ENCODE data around the gene TATDN2. TPM values are rescaled to one million over a fixed set of nuclear protein-coding genes. Genes with fewer than 3 reads are reported as not detected.
A peak's percentile ranks its signal among the peaks of the same experiment; 100 is the strongest.

TATDN2 gene
- total and polyA plus RNA-seq, 2 experiments from 2014 or later, result 4.6 to 8.4 TPM

GRCh38 chr3:10327592-10327991 lies 79.3 kb downstream of the TATDN2 start:
- Histone ChIP-seq H3K4me1 (ENCODE audit: insufficient read depth) (no peaks in the 10 kb centered on the region), H4K20me1 (ENCODE audit: insufficient read depth) (no peaks in the 10 kb centered on the region), H3K4me3 (no peak overlapping the region), H2AFZ (no peak overlapping the region), H3K27ac (no peak overlapping the region), H3F3A (ENCODE audit: insufficient read depth) (no peaks in the 10 kb centered on the region), H3K79me2 (ENCODE audit: insufficient read depth) (no peaks in the 10 kb centered on the region), H3K27me3 (replicated peaks; ENCODE audit: insufficient read depth) (peaks cover 70% of the 10 kb centered on the region), H3K36me3 (ENCODE audit: low read depth) (no peaks in the 10 kb centered on the region), H3K9me2 (ENCODE audit: insufficient read depth) (no peaks in the 10 kb centered on the region), H3K4me2 (ENCODE audit: unreplicated experiment) (no peak overlapping the region), H3K9me3 (ENCODE audit: low read depth) (no peaks in the 10 kb centered on the region), H3K9ac (no peak overlapping the region)
- TF ChIP-seq EZH2 (IDR thresholded peaks at IDR 0.05; ENCODE audit: insufficient read depth, poor library complexity, severe bottlenecking), result no peak
- no peak for TF ChIP-seq EZH2phosphoT487 (IDR thresholded peaks at IDR 0.05; ENCODE audit: insufficient read depth, low read depth)
- no peak for DNase-seq
- 45 to 48% methylated on average over 10 of the region's 10 CpGs for WGBS, 2 experiments (ENCODE audit: low coverage in 1 of 2, low lambda C conversion rate in 2 of 2, missing lambda C conversion rate in 2 of 2)
- in situ Hi-C loops (cut with MboI), result no loop called here

- TF ChIP-seq EZH2phosphoT487 (IDR thresholded peaks at IDR 0.05; ENCODE audit: insufficient read depth, low read depth) (no peak), EZH2 (IDR thresholded peaks at IDR 0.05; ENCODE audit: insufficient read depth, poor library complexity, severe bottlenecking) (no peak)
- Histone ChIP-seq H4K20me1 (ENCODE audit: insufficient read depth) (no peaks in the 10 kb centered on the region), H3K27me3 (replicated peaks; ENCODE audit: insufficient read depth) (peaks cover 72% of the 10 kb centered on the region), H3K9me3 (ENCODE audit: low read depth) (no peaks in the 10 kb centered on the region), H3K36me3 (ENCODE audit: low read depth) (no peaks in the 10 kb centered on the region), H3F3A (ENCODE audit: insufficient read depth) (no peaks in the 10 kb centered on the region), H3K4me3 (no peak overlapping the region), H3K4me1 (ENCODE audit: insufficient read depth) (no peaks in the 10 kb centered on the region), H3K9me2 (ENCODE audit: insufficient read depth) (no peaks in the 10 kb centered on the region), H3K9ac (no peak overlapping the region), H2AFZ (no peak overlapping the region), H3K4me2 (ENCODE audit: unreplicated experiment) (no peak overlapping the region), H3K27ac (no peak overlapping the region), H3K79me2 (ENCODE audit: insufficient read depth) (no peaks in the 10 kb centered on the region)
- 35 to 37% methylated on average over 31 of the region's 31 CpGs for WGBS, 2 experiments (ENCODE audit: low coverage in 1 of 2, low lambda C conversion rate in 2 of 2, missing lambda C conversion rate in 2 of 2)
- DNase-seq, result no peak
- in situ Hi-C loops (cut with MboI), result no loop called here
Observed at GRCh38 chr3:10328460-10329071, 80.3 kb downstream of the TATDN2 start.

DNA sequence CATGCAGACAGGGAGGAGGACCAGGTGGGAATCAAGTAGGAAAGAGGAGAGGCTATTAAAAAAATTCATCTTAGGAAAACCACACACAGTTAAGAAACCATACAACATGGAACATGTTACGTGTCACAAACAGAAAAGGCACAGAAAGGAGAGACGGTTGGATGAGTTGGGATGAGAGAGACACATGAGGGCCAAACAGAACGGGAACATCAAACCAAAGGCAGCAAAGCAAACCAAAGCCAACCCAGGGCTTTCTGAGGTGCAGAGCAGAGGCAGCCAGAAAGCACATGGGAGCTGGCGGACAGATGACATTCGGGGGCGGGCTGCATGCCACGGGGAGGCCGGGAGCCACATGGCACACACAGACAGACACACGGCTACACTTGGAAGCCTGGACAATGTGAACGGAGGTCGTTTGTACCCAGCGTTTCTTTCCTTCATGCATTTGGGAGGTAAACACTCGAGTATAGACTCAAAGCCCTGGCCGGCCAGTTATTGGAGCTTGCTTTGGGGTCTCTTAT lies 81.3 kb downstream of the TATDN2 start:
- Histone ChIP-seq H3K27me3 (replicated peaks; ENCODE audit: insufficient read depth) (peaks cover 72% of the 10 kb centered on the region), H3K4me3 (no peak overlapping the region), H3K9me2 (ENCODE audit: insufficient read depth) (no peaks in the 10 kb centered on the region), H3K4me1 (ENCODE audit: insufficient read depth) (no peaks in the 10 kb centered on the region), H3K27ac (no peak overlapping the region), H4K20me1 (ENCODE audit: insufficient read depth) (no peaks in the 10 kb centered on the region), H3K9ac (no peak overlapping the region), H3K9me3 (ENCODE audit: low read depth) (no peaks in the 10 kb centered on the region), H3F3A (ENCODE audit: insufficient read depth) (no peaks in the 10 kb centered on the region), H2AFZ (no peak overlapping the region), H3K36me3 (ENCODE audit: low read depth) (no peaks in the 10 kb centered on the region), H3K4me2 (ENCODE audit: unreplicated experiment) (no peak overlapping the region), H3K79me2 (ENCODE audit: insufficient read depth) (no peaks in the 10 kb centered on the region)
- 10 to 13% methylated on average over 14 of the region's 14 CpGs for WGBS, 2 experiments (ENCODE audit: low coverage in 1 of 2, low lambda C conversion rate in 2 of 2, missing lambda C conversion rate in 2 of 2)
- in situ Hi-C loops (cut with MboI), result no loop called here
- no peak for DNase-seq
- TF ChIP-seq EZH2 (IDR thresholded peaks at IDR 0.05; ENCODE audit: insufficient read depth, poor library complexity, severe bottlenecking) (peak; percentile 54), EZH2phosphoT487 (IDR thresholded peaks at IDR 0.05; ENCODE audit: insufficient read depth, low read depth) (no peak)

DNA sequence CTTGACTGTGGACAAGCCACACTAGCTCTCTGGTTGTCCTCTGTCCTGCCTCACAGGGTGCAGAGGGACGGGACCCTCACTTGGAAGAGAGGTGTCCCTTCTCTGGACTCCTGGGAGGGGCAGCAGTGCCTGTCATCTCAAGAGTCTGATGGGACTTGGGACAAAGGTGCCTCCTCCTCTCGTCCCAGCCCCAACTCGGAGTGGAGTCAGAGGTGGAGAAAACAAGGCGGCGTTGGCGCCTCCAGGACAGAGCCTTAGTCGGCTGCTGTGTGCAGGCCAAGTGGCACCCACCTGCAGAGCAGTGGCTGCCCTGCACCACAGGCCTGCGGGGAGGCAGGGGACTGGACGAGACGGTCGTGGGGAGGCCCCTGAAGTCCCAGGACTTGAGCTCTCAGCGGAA lies 82.1 kb downstream of the TATDN2 start:
- H3K79me2 ChIP-seq (ENCODE audit: insufficient read depth), result no peaks in the 10 kb centered on the region
- peaks cover 71% of the 10 kb centered on the region for H3K27me3 ChIP-seq (replicated peaks; ENCODE audit: insufficient read depth)
- no peak for DNase-seq
- in situ Hi-C loops (cut with MboI), result no loop called here
- H3K9ac ChIP-seq, result no peak overlapping the region
- no peaks in the 10 kb centered on the region for H3K9me3 ChIP-seq (ENCODE audit: low read depth)
- TF ChIP-seq EZH2 (IDR thresholded peaks at IDR 0.05; ENCODE audit: insufficient read depth, poor library complexity, severe bottlenecking), result no peak
- no peak for TF ChIP-seq EZH2phosphoT487 (IDR thresholded peaks at IDR 0.05; ENCODE audit: insufficient read depth, low read depth)
- no peaks in the 10 kb centered on the region for H4K20me1 ChIP-seq (ENCODE audit: insufficient read depth)
- H3K36me3 ChIP-seq (ENCODE audit: low read depth), result no peaks in the 10 kb centered on the region
- no peak overlapping the region for H3K27ac ChIP-seq
- H3K4me3 ChIP-seq, result no peak overlapping the region
- WGBS, 2 experiments (ENCODE audit: low coverage in 1 of 2, low lambda C conversion rate in 2 of 2, missing lambda C conversion rate in 2 of 2), result 54 to 55% methylated on average over 12 of the region's 12 CpGs
- no peak overlapping the region for H3K4me2 ChIP-seq (ENCODE audit: unreplicated experiment)
- H3F3A ChIP-seq (ENCODE audit: insufficient read depth), result no peaks in the 10 kb centered on the region
- no peaks in the 10 kb centered on the region for H3K4me1 ChIP-seq (ENCODE audit: insufficient read depth)
- no peak overlapping the region for H2AFZ ChIP-seq
- no peaks in the 10 kb centered on the region for H3K9me2 ChIP-seq (ENCODE audit: insufficient read depth)

MicroRNAs encoded within 50 kb of the gene (microRNA counts, 767-probe panel; counts per million panel counts)
- microRNA hsa-miR-378b, result 447 counts per million, percentile 86 among the panel's probes with 10 or more counts

Small RNA genes within 50 kb of the gene (microRNA-seq; reads per million reads assigned to microRNA genes)
- gene MIR378B (ENCODE audit: borderline number of aligned reads), result not detected

Small RNA genes within 50 kb of the gene (small RNA-seq; reads per million reads assigned to genes)
- gene MIR378B (ENCODE audit: low read depth, low replicate concordance) (not detected), gene RF02126 (ENCODE audit: low read depth, low replicate concordance) (not detected)

Other genes with a start within 250 kb of the TATDN2 start
- 6.1 and 7.0 TPM in 2 replicates for gene FANCD2, start 222.0 kb upstream of the TATDN2 start, total RNA-seq (2014; rRNA removed; shearing (Covaris generic))
- gene FANCD2, start 222.0 kb upstream of the TATDN2 start, polyA plus RNA-seq (2016; fragmentation: Nextera tagmentation; extraction: Ambion mirVana), result 3.8 and 4.4 TPM in 2 replicates
- gene FANCD2OS, start 140.2 kb upstream of the TATDN2 start, total RNA-seq (2014; rRNA removed; shearing (Covaris generic)), result not detected in 2 replicates
- not detected in 2 replicates for gene FANCD2OS, start 140.2 kb upstream of the TATDN2 start, polyA plus RNA-seq (2016; fragmentation: Nextera tagmentation; extraction: Ambion mirVana)
- gene BRK1, start 132.8 kb upstream of the TATDN2 start, total RNA-seq (2014; rRNA removed; shearing (Covaris generic)), result 116 and 180 TPM in 2 replicates
- 293 and 295 TPM in 2 replicates for gene BRK1, start 132.8 kb upstream of the TATDN2 start, polyA plus RNA-seq (2016; fragmentation: Nextera tagmentation; extraction: Ambion mirVana)
- 35.2 and 42.7 TPM in 2 replicates for gene VHL, start 106.7 kb upstream of the TATDN2 start, total RNA-seq (2014; rRNA removed; shearing (Covaris generic))
- gene VHL, start 106.7 kb upstream of the TATDN2 start, polyA plus RNA-seq (2016; fragmentation: Nextera tagmentation; extraction: Ambion mirVana), result 16.2 and 17.7 TPM in 2 replicates
- gene IRAK2, start 83.5 kb upstream of the TATDN2 start, total RNA-seq (2014; rRNA removed; shearing (Covaris generic)), result 0.89 and 2.1 TPM in 2 replicates
- 1.1 TPM in 2 replicates for gene IRAK2, start 83.5 kb upstream of the TATDN2 start, polyA plus RNA-seq (2016; fragmentation: Nextera tagmentation; extraction: Ambion mirVana)
- gene GHRL, start 44.5 kb downstream of the TATDN2 start, total RNA-seq (2014; rRNA removed; shearing (Covaris generic)), result not detected in 2 replicates
- gene GHRL, start 44.5 kb downstream of the TATDN2 start, polyA plus RNA-seq (2016; fragmentation: Nextera tagmentation; extraction: Ambion mirVana), result 0.71 TPM in 1 of 2 replicates, not detected in the other
- 190 and 219 TPM in 2 replicates for gene SEC13, start 72.7 kb downstream of the TATDN2 start, total RNA-seq (2014; rRNA removed; shearing (Covaris generic))
- gene SEC13, start 72.7 kb downstream of the TATDN2 start, polyA plus RNA-seq (2016; fragmentation: Nextera tagmentation; extraction: Ambion mirVana), result 304 and 307 TPM in 2 replicates

Data from GM23248 (cell line).